VCaP (cell line): ENCODE measurements around the gene DCPS.

Experiments
- H3K27ac ChIP-seq: fragments of 450-650 bp; 2 replicates; pipeline ENCODE4 v1.5.1; 2017
- TF ChIP-seq, protein P1 (sequence below): fragments of 450-650 bp; conservative IDR thresholded peaks from 2 replicates; pipeline ENCODE4 v1.5.1; 2017; ENCODE audit warnings: mild to moderate bottlenecking, moderate library complexity

Gene DCPS

DNA sequence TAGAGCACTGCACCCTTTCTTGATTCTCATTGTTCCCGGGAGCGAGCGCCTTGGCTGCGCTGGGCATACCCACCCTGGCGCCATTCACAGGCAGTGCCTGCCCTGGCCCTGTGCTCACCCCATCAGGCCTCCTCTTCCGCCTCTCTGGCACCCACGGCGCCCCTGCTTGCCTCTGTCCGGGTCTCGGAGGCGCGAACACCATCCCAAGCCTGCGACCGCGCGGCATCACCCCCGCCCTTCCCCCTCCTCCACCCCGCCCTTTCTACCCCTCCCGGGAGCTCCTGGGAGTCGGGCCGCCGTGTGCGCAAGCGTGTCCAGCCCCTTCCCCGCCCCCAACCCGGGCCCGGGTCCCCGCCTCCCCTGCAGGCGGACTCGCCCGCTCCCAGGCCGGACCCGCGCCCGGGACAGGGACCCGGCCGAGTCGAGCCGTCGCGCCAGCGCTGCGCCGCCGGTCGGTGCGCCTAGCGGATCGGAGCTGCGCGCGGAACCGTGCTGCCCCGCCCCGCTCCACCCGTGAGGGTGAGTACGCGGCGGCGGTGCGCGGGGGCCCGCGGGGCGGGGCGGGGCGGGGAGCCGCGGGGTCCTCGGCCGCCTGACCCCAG is 51.6 kb downstream of the DCPS start, which contains the start of gene ST3GAL4:
ST3GAL4 (plus strand) TSS at position 363 of the 602 bp plus-strand sequence. CDS start 50,470 bp downstream, outside the sequence.
- peak within 1 kb of the TSS; percentile 89 for H3K27ac ChIP-seq
- TF ChIP-seq, protein P1, sequence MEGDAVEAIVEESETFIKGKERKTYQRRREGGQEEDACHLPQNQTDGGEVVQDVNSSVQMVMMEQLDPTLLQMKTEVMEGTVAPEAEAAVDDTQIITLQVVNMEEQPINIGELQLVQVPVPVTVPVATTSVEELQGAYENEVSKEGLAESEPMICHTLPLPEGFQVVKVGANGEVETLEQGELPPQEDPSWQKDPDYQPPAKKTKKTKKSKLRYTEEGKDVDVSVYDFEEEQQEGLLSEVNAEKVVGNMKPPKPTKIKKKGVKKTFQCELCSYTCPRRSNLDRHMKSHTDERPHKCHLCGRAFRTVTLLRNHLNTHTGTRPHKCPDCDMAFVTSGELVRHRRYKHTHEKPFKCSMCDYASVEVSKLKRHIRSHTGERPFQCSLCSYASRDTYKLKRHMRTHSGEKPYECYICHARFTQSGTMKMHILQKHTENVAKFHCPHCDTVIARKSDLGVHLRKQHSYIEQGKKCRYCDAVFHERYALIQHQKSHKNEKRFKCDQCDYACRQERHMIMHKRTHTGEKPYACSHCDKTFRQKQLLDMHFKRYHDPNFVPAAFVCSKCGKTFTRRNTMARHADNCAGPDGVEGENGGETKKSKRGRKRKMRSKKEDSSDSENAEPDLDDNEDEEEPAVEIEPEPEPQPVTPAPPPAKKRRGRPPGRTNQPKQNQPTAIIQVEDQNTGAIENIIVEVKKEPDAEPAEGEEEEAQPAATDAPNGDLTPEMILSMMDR, result no peak

DNA sequence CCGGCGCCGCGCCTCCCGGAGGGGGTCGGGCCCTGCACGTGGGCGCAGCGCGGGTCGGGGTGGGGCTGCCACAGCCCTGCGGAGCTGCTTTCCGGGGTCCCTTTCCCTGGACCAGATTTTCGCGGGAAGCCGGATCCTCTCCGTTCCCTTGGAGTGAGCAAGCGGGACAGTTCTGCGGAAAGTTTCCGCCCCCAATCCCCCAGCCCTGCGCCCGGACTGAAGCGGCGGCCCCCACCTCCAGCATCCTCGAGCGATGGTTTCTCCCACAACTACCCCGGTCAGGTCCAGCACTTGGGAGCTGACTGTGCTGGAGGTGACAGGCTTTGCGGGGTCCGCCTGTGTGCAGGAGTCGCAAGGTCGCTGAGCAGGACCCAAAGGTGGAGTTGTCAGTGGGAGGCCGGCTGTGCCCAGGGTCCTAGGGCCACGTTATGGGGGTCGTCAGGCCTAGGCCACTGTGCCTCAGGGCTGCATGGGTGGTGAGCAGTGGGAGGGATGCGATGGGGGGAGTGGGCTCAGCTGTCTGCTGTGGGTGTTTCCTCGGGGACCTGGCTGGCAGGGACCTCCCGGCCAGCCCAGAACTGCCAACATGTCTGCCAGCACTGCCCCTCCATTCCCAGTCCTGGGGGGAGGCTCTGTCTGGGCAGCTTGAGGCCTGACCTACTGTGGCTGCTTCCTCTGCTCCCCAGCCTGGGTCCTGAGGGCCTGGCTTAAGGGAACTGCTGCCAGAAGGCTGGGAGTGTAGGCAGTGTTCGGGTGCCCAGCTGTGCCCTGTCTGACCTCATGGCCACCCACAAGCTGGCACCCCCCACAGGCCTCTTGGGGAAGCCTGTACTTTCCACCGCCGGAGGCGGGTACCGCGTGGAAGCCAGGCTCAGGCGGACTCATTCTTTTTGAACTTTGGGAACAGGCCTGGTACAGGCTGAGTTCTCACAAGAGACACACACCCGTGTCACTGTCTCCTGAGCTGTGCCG is 52.4 kb downstream of the DCPS start:
- H3K27ac ChIP-seq, result peak overlapping the region; percentile 89

DNA sequence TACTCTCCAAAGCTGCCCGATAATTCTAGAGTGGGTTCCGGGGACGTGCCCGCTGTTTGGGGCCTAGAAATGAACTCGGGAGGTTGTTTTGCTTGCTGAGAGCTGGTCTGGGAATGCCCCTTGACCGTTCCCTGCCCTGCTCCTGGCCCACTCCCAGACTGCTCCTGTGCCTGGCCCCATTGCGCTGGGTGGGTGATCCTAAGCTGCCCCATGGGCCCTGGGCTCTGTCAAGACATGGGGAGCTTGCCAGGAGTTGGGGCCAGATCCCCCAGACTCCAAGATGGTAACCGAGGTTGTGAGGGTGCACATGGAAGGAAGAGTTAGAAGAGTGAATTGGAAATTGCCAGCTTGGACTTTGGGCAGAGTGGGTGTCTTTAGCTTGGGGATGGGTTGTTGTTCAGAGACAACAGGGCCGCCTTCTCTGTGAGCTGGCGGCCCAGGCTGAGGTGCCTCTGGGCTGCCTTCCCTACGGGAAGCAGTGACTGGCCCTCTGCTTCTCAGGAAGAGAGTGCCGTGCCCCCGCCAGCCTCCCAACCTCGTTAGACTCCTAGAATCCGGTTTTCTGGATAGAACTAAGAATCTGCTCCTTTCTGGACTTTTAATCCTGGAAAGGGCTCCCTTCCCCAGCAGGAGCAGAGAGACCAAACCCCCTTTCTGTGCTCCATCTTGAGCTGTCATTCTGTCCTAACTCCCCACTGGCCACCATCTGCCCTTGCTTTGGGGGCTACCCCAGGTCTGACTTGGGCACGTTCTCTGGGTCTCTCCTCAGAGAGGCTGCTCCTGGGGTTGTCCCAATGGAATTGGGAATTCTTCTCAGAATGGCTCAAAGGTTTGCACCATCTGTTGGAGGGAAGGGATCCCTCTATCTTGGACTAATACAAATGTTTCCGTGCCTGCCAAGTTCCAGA is 53.4 kb downstream of the DCPS start:
- H3K27ac ChIP-seq, result peak overlapping the region; percentile 89; the same call in 1 of the 2 replicates
- TF ChIP-seq, protein P1, result no peak

More for the DNA sequence above, 52.4 kb downstream of the DCPS start:
- TF ChIP-seq, protein P1, result no peak

DNA sequence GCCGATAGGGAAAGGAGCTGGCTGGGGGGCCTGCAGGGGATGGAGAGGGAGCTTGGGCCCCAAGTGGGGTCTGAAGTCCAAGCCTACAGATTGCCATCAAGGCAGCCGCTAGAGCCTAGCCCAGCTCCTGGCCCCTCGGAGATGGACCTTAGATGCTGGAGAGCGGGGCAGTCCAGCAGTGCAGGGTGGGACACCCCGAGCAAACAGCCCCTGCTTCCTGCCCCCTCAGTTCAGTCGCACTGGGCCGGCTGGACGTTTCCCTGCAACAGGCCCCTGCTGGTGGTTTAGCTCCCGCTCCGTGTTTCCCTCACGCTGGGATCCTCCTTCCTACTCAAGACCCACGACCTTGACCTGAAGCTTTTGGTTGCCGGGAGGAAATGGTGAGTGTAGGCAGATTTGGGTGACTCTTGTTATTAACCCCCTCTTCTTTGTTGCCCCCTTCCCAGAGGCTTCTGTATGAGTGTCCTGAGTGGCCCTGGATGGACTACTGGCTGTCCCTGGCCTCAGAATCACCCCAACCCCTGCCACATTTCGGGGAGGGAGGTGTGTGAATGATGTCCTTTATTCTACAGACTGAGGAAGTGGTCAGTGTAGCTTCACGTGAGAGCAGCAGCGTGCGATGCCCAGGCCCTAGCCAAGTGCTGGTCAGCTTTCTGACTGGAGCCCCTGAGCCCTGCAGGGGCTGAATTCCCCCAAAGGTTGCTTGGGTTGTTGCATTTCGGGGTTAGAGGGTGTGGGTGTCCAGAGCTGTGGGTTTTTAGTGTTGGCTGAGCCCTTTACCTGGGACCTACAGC is 54.3 kb downstream of the DCPS start:
- H3K27ac ChIP-seq, result no peak overlapping the region
- TF ChIP-seq, protein P1, result no peak

DNA sequence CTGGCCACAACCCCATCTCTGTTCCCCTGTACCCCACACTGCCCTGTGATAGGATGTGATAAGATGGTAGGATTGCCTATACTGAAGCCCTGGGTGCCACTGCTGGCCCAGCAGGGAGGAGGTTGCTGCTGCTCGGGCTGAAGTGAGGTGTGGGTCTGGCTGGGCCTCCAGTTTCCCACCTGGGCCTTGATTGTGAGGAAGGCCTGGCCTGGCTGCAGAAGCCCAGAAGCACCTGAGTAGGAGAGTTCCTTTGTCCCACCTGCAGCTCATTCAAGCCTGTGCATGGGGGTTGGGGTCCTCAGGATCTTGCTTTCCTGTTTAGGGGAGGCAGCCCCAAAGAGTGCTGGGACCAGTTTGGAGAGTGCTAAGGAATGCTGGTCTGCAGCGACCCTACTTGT is 54.9 kb downstream of the DCPS start:
- TF ChIP-seq, protein P1, result no peak
- no peak overlapping the region for H3K27ac ChIP-seq

DNA sequence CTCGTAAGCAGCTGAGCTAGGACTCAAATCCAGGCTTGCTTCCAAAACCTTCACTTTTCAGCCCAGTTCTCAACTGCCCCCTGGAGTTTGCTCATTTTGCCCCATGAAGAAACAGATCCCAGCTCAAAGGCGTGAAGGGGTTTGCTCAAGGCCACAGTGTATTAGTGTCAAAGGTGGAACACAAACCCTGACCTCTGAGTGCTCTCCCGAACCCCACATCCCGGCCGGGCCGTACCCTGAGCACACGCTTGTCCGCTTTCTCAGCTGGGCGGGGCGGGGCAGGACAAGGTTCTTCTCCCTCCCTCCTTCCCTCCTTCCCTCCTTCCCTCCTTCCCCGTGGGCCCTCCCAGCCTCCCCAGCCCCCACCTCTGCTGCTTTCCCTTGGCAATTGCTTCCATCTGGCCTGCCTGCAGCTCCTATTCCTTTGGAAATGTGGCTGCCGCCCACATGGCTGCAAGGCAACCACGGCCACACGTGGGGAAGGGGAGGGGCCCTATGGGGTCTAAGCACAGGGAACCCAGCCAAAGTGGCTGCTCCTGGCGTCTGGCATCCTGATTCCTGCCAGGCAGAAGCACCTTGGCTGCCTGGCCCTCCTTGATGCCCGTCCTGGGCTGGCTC is 55.7 kb downstream of the DCPS start:
- TF ChIP-seq, protein P1, result no peak
- H3K27ac ChIP-seq, result no peak overlapping the region
